Epithelial cell of proximal tubule (primary cell): ENCODE measurements around the gene APBB2. TPM values are rescaled to one million over a fixed set of nuclear protein-coding genes. Genes with fewer than 3 reads are reported as not detected.
"Not testable (repeated sequence)": the region's sequence is repeated elsewhere in the genome, so short reads cannot be mapped to it uniquely, and the experiment has no call there.

Source experiments
- DNase-seq: peaks from one replicate; pipeline ENCODE4 v3.0.0-alpha.2; 2011; ENCODE audit warnings: low read depth
- H3K4me3 ChIP-seq: 2 replicates; pipeline ENCODE4 v1.5.1; 2011; ENCODE audit warnings: low read depth, mild to moderate bottlenecking, low read length
- total RNA-seq: library from RNA; depleted of rRNA; stranded (reverse); fragments of >200 nt; gene quantifications from 2 replicates; pipeline ENCODE4 v1.2.3, GENCODE V29; 2015
- TF ChIP-seq, protein P1 (sequence below): conservative IDR thresholded peaks from 2 replicates; pipeline ENCODE4 v1.5.1; 2012; ENCODE audit warnings: low read depth, mild to moderate bottlenecking, low read length

Gene APBB2
- total RNA-seq, 1 donor from 2014 or later, result 27.9 TPM

- H3K4me3 ChIP-seq, result no peak overlapping the region
- TF ChIP-seq, protein P1, sequence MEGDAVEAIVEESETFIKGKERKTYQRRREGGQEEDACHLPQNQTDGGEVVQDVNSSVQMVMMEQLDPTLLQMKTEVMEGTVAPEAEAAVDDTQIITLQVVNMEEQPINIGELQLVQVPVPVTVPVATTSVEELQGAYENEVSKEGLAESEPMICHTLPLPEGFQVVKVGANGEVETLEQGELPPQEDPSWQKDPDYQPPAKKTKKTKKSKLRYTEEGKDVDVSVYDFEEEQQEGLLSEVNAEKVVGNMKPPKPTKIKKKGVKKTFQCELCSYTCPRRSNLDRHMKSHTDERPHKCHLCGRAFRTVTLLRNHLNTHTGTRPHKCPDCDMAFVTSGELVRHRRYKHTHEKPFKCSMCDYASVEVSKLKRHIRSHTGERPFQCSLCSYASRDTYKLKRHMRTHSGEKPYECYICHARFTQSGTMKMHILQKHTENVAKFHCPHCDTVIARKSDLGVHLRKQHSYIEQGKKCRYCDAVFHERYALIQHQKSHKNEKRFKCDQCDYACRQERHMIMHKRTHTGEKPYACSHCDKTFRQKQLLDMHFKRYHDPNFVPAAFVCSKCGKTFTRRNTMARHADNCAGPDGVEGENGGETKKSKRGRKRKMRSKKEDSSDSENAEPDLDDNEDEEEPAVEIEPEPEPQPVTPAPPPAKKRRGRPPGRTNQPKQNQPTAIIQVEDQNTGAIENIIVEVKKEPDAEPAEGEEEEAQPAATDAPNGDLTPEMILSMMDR, result no peak
- no peak for DNase-seq
These were observed 152.7 kb downstream of the APBB2 start for GRCh38 chr4:41061482-41062185.

- no peak for DNase-seq
- TF ChIP-seq, protein P1, result no peak
These were observed 153.7 kb downstream of the APBB2 start for GRCh38 chr4:41060352-41061334.

DNA sequence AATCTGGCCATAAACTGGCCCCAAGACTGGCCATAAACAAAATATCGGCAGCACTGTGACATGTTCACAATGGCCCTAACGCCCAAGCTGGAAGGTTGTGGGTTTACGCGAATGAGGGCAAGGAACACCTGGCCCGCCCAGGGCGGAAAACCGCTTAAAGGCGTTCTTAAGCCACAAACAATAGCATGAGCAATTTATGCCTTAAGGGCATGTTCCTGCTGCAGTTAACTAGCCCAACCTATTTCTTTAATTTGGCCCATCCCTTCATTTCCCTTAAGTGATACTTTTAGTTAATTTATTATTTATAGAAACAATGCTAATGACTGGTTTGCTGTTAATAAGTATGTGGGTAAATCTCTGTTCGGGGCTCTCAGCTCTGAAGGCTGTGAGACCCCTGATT, 154.9 kb downstream of the APBB2 start:
- DNase-seq, H3K4me3 ChIP-seq: not testable (repeated sequence)

More at GRCh38 chr4:41060352-41061334, 153.7 kb downstream of the APBB2 start:
- H3K4me3 ChIP-seq, result no peak overlapping the region

- TF ChIP-seq, protein P1, result no peak
- no peak overlapping the region for H3K4me3 ChIP-seq
- no peak for DNase-seq
These were observed 155.9 kb downstream of the APBB2 start for GRCh38 chr4:41058426-41058825.

DNA sequence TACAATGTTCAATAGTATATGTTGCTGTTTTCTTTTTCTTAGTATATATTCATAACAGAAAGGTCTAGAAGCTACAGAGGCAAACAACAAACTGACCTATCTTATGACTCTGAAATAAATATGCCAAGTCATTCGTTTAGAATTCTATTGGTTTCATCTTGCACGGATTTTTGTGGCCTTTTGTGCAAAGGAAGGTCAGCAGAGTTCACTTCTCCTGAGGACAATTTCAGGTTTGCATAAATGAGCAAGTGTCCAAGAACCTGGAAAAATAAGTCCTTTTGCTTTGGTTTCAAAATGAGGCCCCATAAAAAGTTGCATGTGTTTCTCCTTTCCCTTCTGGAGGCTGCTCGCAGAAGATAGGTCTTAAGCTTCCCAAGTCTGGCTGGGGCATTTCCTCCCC, 156.9 kb downstream of the APBB2 start:
- TF ChIP-seq, protein P1, result no peak

GRCh38 chr4:41052287-41052686, 162.1 kb downstream of the APBB2 start:
- no peak for DNase-seq
- TF ChIP-seq, protein P1, result no peak
- H3K4me3 ChIP-seq, result no peak overlapping the region

More for the DNA sequence above, 156.9 kb downstream of the APBB2 start:
- DNase-seq, result no peak
- no peak overlapping the region for H3K4me3 ChIP-seq

GRCh38 chr4:41050880-41051775, 163.2 kb downstream of the APBB2 start:
- DNase-seq, result no peak
- no peak overlapping the region for H3K4me3 ChIP-seq
- TF ChIP-seq, protein P1, result no peak
